ENCODE measurements around the gene PDP2. TPM values are rescaled to one million over a fixed set of nuclear protein-coding genes. Genes with fewer than 3 reads are reported as not detected.

PDP2 gene
- total RNA-seq, 1 experiment from 2014 or later, result 23.1 TPM

GRCh38 chr16:66918803-66919568, 38.7 kb downstream of the PDP2 start, which contains the start of gene CDH16:
TSS of gene CDH16 (minus strand) at chr16:66918885. CDS start at chr16:66918065, 820 bp downstream.
- H3K27ac Mint-ChIP-seq, result peak within 1 kb of the TSS in 1 of 3 experiments; percentile 67; a peak in 1 of 7 replicates
- H3K4me1 Mint-ChIP-seq, result no peaks in the 10 kb centered on the region
- no CpG with 5 or more reads among the region's 7 CpGs for WGBS (ENCODE audit: extremely low coverage, insufficient read length, low lambda C conversion rate)
- no peak for DNase-seq
- no peaks in the 10 kb centered on the region for H3K9me3 Mint-ChIP-seq
- H3K9ac ChIP-seq (ENCODE audit: extremely low read depth, insufficient read length, low read length), result no peak within 1 kb of the TSS
- H3K4me3 Mint-ChIP-seq, result no peak within 1 kb of the TSS
- no peak within 1 kb of the TSS for H4K5ac ChIP-seq (ENCODE audit: insufficient read length, low read depth, low read length)
- H2AFZ ChIP-seq (ENCODE audit: low read length), result no peak within 1 kb of the TSS
- no peak for TF ChIP-seq CTCF (conservative IDR thresholded peaks at IDR 0.05)
- no peaks in the 10 kb centered on the region for H3K23me2 ChIP-seq (ENCODE audit: insufficient read length, low read depth, low read length, poor library complexity, severe bottlenecking)
- no peaks in the 10 kb centered on the region for H3K79me1 ChIP-seq (ENCODE audit: insufficient read depth, low read depth, low read length, poor library complexity, severe bottlenecking)
- peaks cover 56% of the 10 kb centered on the region for H3K27me3 Mint-ChIP-seq (ENCODE audit: low read depth)
- no peak within 1 kb of the TSS for H4K8ac ChIP-seq (replicated peaks; ENCODE audit: insufficient read length, low read depth, low read length)
- H4K91ac ChIP-seq (ENCODE audit: insufficient read length, low read depth, low read length), result no peak within 1 kb of the TSS
- H3K36me3 Mint-ChIP-seq (ENCODE audit: insufficient read depth in 1 of 3, low read depth in 3 of 3), result no peaks in the 10 kb centered on the region; a peak in 1 of 7 replicates
- no peak within 1 kb of the TSS for H3K4me2 ChIP-seq (ENCODE audit: insufficient read depth, insufficient read length, low read length)
- H3K23ac ChIP-seq (ENCODE audit: insufficient read length, low read depth, low read length), result no peak within 1 kb of the TSS
- H2BK12ac ChIP-seq (ENCODE audit: insufficient read length, low read depth, low read length), result no peak within 1 kb of the TSS
- no peak within 1 kb of the TSS for H3K27ac ChIP-seq (ENCODE audit: insufficient read length, low read depth, low read length)
- H3K4me1 ChIP-seq (ENCODE audit: insufficient read depth, low read length), result no peaks in the 10 kb centered on the region
- H3K27me3 ChIP-seq (ENCODE audit: insufficient read depth, low read length), result no peaks in the 10 kb centered on the region; the same call in 1 of the 2 replicates
- no peak within 1 kb of the TSS for H3T11ph ChIP-seq (ENCODE audit: low read length)
- no peak within 1 kb of the TSS for H2BK120ac ChIP-seq (ENCODE audit: low read depth, low read length, poor library complexity, severe bottlenecking)
- H3K14ac ChIP-seq (ENCODE audit: insufficient read depth, low read length), result no peak within 1 kb of the TSS; the same call in 1 of the 2 replicates
- H3K4ac ChIP-seq (ENCODE audit: low read depth, low read length), result no peak within 1 kb of the TSS
- no peak within 1 kb of the TSS for H3K56ac ChIP-seq (ENCODE audit: insufficient read length, low read depth, low read length)
- no peak within 1 kb of the TSS for H2BK5ac ChIP-seq (ENCODE audit: insufficient read length, low read length)
- no peak within 1 kb of the TSS for H3K18ac ChIP-seq (ENCODE audit: insufficient read length, low read depth, low read length)
- no peak within 1 kb of the TSS for H2BK15ac ChIP-seq (ENCODE audit: low read depth, low read length)
- H3K9me3 ChIP-seq (ENCODE audit: control insufficient read depth, low read depth, low read length), result no peaks in the 10 kb centered on the region
- no peaks in the 10 kb centered on the region for H4K20me1 ChIP-seq (ENCODE audit: control insufficient read depth, insufficient read depth, insufficient read length)
- H2AK5ac ChIP-seq (ENCODE audit: insufficient read length, low read length), result no peak within 1 kb of the TSS
- no peak within 1 kb of the TSS for H2BK20ac ChIP-seq (ENCODE audit: low read depth, low read length, poor library complexity, severe bottlenecking)
- H3K79me2 ChIP-seq (ENCODE audit: insufficient read depth, low read length), result no peaks in the 10 kb centered on the region
